Caco-2 (cell line): ENCODE results near the gene TCHH. TPM values are rescaled to one million over a fixed set of nuclear protein-coding genes. Genes with fewer than 3 reads are reported as not detected.

Source experiments
- BruUV-seq: library from RNA; stranded (reverse); fragments of 400-500 nt; replicated peaks from 2 replicates; lab custom pipeline; 2021; lab: Mats Ljungman, UMichigan
- CTCF ChIA-PET: fragments of 300-600 bp; sonication (Branson Sonifier 250); formaldehyde crosslinking; loops from one replicate; lab custom pipeline; 2022; ENCODE audit warnings: antibody characterized with exemption; lab: Charles Lee
- POLR2A ChIA-PET: fragments of 300-600 bp; sonication (Branson Sonifier 250); formaldehyde crosslinking; loops from one replicate; lab custom pipeline; 2022; ENCODE audit warnings: antibody characterized with exemption; lab: Charles Lee
- DNase-seq, 2 experiments: peaks; one replicate each; pipeline versions ENCODE4 v3.0.0 to v3.0.0-alpha.2; 2020 to 2022
- H3K27me3 ChIP-seq: replicated peaks from 2 replicates; pipeline ENCODE4 v1.6.0; 2011; ENCODE audit warnings: low read length; ENCODE audit not compliant: control insufficient read depth, insufficient read depth
- H3K36me3 ChIP-seq: 2 replicates; pipeline ENCODE4 v1.5.1; 2011; ENCODE audit warnings: low read length; ENCODE audit not compliant: control insufficient read depth, insufficient read depth
- H3K4me1 ChIP-seq: fragments of 250-450 bp; sonication (Bioruptor Pico); 2 replicates; pipeline ENCODE4 v1.5.1; 2020; ENCODE audit warnings: mild to moderate bottlenecking
- H3K4me3 ChIP-seq: 2 replicates; pipeline ENCODE4 v1.5.1; 2011; ENCODE audit warnings: low read depth, mild to moderate bottlenecking, control low read depth, low read length
- H3K9me3 ChIP-seq: fragments of 250-450 bp; sonication (Bioruptor Pico); 2 replicates; pipeline ENCODE4 v1.5.1; 2020; ENCODE audit warnings: mild to moderate bottlenecking, moderate library complexity
- H3K27ac Mint-ChIP-seq: one replicate; pipeline ENCODE4 v1.8.0; 2022; ENCODE audit warnings: mixed read lengths; ENCODE audit not compliant: unreplicated experiment
- H3K27me3 Mint-ChIP-seq: one replicate; pipeline ENCODE4 v1.8.0; 2022; ENCODE audit warnings: mixed read lengths; ENCODE audit not compliant: insufficient read depth, unreplicated experiment
- H3K36me3 Mint-ChIP-seq: one replicate; pipeline ENCODE4 v1.8.0; 2022; ENCODE audit warnings: mild to moderate bottlenecking, mixed read lengths; ENCODE audit not compliant: insufficient read depth, unreplicated experiment
- H3K4me1 Mint-ChIP-seq: one replicate; pipeline ENCODE4 v1.8.0; 2022; ENCODE audit warnings: low read depth, mixed read lengths; ENCODE audit not compliant: unreplicated experiment
- H3K4me3 Mint-ChIP-seq: one replicate; pipeline ENCODE4 v1.8.0; 2022; ENCODE audit warnings: mild to moderate bottlenecking, moderate library complexity, mixed read lengths; ENCODE audit not compliant: unreplicated experiment
- H3K9me3 Mint-ChIP-seq: one replicate; pipeline ENCODE4 v1.8.0; 2022; ENCODE audit warnings: mixed read lengths; ENCODE audit not compliant: unreplicated experiment
- CTCF ChIP-seq, 2 experiments: fragments of 200-600 bp in 1 of 2; IDR thresholded peaks; 1 replicate in 1 of 2; 2 replicates in 1 of 2; pipeline versions ENCODE4 v1.5.1 to v1.8.0; 2011 to 2022; ENCODE audit warnings: antibody characterized with exemption in 1 of 2, control low read depth in 1 of 2, inconsistent platforms in 1 of 2, low read depth in 1 of 2, low read length in 1 of 2, mild to moderate bottlenecking in 1 of 2, moderate library complexity in 1 of 2; ENCODE audit not compliant: insufficient read depth in 1 of 2, severe bottlenecking in 1 of 2, unreplicated experiment in 1 of 2
- intact Hi-C: fragments of 100-400 bp; cut with micrococcal nuclease; formaldehyde crosslinking; loops from one replicate; pipeline ENCODE4 v1.10.0; 2022; ENCODE audit not compliant: unreplicated experiment
- total RNA-seq: library from RNA; stranded (reverse); gene quantifications from 2 replicates; pipeline ENCODE4 v1.2.3, GENCODE V29; 2022

TCHH gene
- total RNA-seq, 1 experiment from 2014 or later: 0.54 TPM

- intact Hi-C loops: no loop called here
- TF ChIP-seq CTCF (IDR thresholded peaks at IDR 0.05; ENCODE audit: insufficient read depth in 1 of 2, low read depth in 1 of 2, low read length in 1 of 2, severe bottlenecking in 1 of 2, unreplicated experiment in 1 of 2): no peak
- BruUV-seq: no TSS peak
- ChIA-PET POLR2A (no interaction called here), CTCF (interaction anchor here (0.6 to 1.4 kb wide), 6 partner anchors 21 to 370 kb away, joined by 3 to 8 read pairs (median 4); partner anchors contain the start of gene S100A11)
- H3K9me3 ChIP-seq: no peaks in the 10 kb centered on the region
- H3K4me1 ChIP-seq: no peaks in the 10 kb centered on the region
- Mint-ChIP-seq H3K9me3 (no peaks in the 10 kb centered on the region), H3K36me3 (peaks cover 10% of the 10 kb centered on the region), H3K27ac (no peak overlapping the region), H3K4me3 (no peak overlapping the region), H3K4me1 (peaks cover 10% of the 10 kb centered on the region), H3K27me3 (peaks cover 14% of the 10 kb centered on the region)
- peaks cover 11% of the 10 kb centered on the region for H3K27me3 ChIP-seq
- H3K4me3 ChIP-seq: peak overlapping the region; percentile 42
- H3K36me3 ChIP-seq: no peaks in the 10 kb centered on the region
- DNase-seq: peak; percentile 37 to 50
Observed at GRCh38 chr1:152111515-152111968, 3.7 kb downstream of the TCHH start.

DNA sequence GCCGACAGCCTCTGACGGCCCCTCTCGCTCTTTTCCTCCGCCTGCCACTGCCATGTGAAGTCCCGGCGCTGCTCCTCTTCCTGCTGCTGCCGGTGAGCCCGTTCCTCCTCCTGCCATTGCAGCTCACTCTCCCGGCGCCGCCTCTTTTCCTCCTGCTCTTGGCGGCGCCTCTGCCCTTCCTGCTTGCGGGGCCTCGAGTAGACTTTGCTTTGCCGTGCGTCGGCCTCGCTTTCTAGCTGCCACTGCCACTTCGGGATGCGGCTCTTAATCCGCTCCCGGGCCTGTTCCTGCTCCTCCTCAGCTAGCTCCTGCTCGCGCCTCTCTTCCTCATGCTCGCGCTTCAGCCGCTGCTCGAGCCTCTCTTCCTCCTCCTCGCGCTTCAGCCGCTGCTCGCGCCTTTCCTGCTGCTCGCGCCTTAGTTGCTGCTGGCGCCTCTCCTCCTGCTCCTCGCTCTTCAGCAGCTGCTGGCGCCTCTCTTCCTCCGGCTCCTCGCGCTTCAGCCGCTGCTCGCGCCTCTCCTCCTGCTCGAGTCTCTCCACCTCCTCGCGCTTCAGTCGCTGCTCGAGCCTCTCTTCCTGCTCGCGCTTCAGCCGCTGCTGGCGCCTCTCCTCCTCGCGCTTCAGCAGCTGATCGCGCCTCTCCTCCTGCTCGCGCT is 4.3 kb downstream of the TCHH start:
- Mint-ChIP-seq H3K4me1 (peaks cover 10% of the 10 kb centered on the region), H3K9me3 (no peaks in the 10 kb centered on the region), H3K36me3 (peaks cover 10% of the 10 kb centered on the region), H3K27me3 (peaks cover 11% of the 10 kb centered on the region), H3K27ac (no peak overlapping the region), H3K4me3 (no peak overlapping the region)
- BruUV-seq: no TSS peak
- Histone ChIP-seq H3K36me3 (no peaks in the 10 kb centered on the region), H3K9me3 (no peaks in the 10 kb centered on the region), H3K27me3 (peaks cover 11% of the 10 kb centered on the region), H3K4me3 (peak overlapping the region; percentile 42), H3K4me1 (no peaks in the 10 kb centered on the region)
- CTCF ChIA-PET: interaction anchor here (0.6 to 1.3 kb wide), 5 partner anchors 12 to 371 kb away, joined by 3 to 8 read pairs (median 4); partner anchors contain the start of gene S100A11
- intact Hi-C loops: no loop called here
- TF ChIP-seq CTCF (IDR thresholded peaks at IDR 0.05; ENCODE audit: insufficient read depth in 1 of 2, low read depth in 1 of 2, low read length in 1 of 2, severe bottlenecking in 1 of 2, unreplicated experiment in 1 of 2): no peak
- POLR2A ChIA-PET: interaction anchor here (0.7 kb wide), 1 partner anchor 63 kb away, joined by 4 read pairs; no protein-coding TSS in a partner anchor
- DNase-seq: peak; percentile 46 to 50

DNA sequence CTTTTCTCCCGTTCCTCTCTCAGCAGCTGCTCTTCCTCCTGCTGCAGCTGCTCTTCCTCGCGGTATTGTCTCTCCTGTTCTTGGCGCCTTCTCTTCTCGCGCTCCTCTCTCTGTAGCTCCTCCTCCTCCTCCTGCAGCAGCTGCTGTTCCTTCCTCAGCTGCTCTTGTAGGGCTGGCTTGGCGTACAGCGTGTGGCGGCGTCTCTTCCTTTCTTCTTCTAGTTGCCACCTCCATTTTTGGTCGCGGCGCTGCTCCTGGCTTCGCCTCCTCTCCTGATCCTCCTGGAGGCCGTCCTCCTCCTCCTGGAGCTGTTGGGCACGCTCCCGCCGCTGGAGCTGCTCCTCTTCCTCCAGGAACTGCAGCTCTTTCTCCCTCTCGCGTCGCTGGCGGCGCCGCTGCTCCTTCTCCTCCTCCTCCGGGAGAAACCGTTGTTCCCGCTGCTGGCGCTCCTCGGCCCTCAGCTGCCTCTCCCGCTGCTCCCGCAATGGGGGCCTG is 4.8 kb downstream of the TCHH start:
- no peak overlapping the region for H3K4me3 Mint-ChIP-seq
- H3K4me3 ChIP-seq: peak overlapping the region; percentile 42
- H3K27ac Mint-ChIP-seq: no peak overlapping the region
- H3K27me3 Mint-ChIP-seq: peaks cover 11% of the 10 kb centered on the region
- H3K4me1 ChIP-seq: no peaks in the 10 kb centered on the region
- no TSS peak for BruUV-seq
- H3K36me3 ChIP-seq: no peaks in the 10 kb centered on the region
- POLR2A ChIA-PET: interaction anchor here (0.7 kb wide), 1 partner anchor 62 kb away, joined by 4 read pairs; no protein-coding TSS in a partner anchor
- H3K9me3 ChIP-seq: no peaks in the 10 kb centered on the region
- intact Hi-C loops: no loop called here
- H3K27me3 ChIP-seq: peaks cover 11% of the 10 kb centered on the region
- peaks cover 10% of the 10 kb centered on the region for H3K36me3 Mint-ChIP-seq
- no peak for TF ChIP-seq CTCF (IDR thresholded peaks at IDR 0.05; ENCODE audit: insufficient read depth in 1 of 2, low read depth in 1 of 2, low read length in 1 of 2, severe bottlenecking in 1 of 2, unreplicated experiment in 1 of 2)
- H3K9me3 Mint-ChIP-seq: no peaks in the 10 kb centered on the region
- DNase-seq: peak in 1 of 2 experiments; percentile 49
- CTCF ChIA-PET: interaction anchor here (0.5 to 1.2 kb wide), 3 partner anchors 11 to 82 kb away, joined by 3 read pairs; no protein-coding TSS in a partner anchor
- H3K4me1 Mint-ChIP-seq: peaks cover 10% of the 10 kb centered on the region
